Fibroblast of the conjunctiva (primary cell): ENCODE measurements around the gene CASK.

Experiments used
- DNase-seq: peaks from one replicate; pipeline ENCODE4 v3.0.0-alpha.2; 2010; ENCODE audit warnings: low read depth

The CASK gene

GRCh38 chrX:41923211-41923977 lies at the start of gene CASK:
TSS of gene CASK (minus strand) at chrX:41923554. CDS start at chrX:41922988, 566 bp downstream.
- peak; percentile 84 for DNase-seq

GRCh38 chrX:41971346-41971745 lies 48.0 kb upstream of the CASK start:
- no peak for DNase-seq

- no peak for DNase-seq
Observed at GRCh38 chrX:41970419-41970818, 47.1 kb upstream of the CASK start.

GRCh38 chrX:41963348-41963747 lies 40.0 kb upstream of the CASK start:
- DNase-seq, result no peak

GRCh38 chrX:41960142-41960541 lies 36.8 kb upstream of the CASK start:
- no peak for DNase-seq

GRCh38 chrX:41958861-41959260 lies 35.5 kb upstream of the CASK start:
- DNase-seq, result no peak

GRCh38 chrX:41956027-41956426 lies 32.7 kb upstream of the CASK start:
- DNase-seq, result no peak

- no peak for DNase-seq
Observed at GRCh38 chrX:41952102-41952501, 28.7 kb upstream of the CASK start.

- DNase-seq, result no peak
Observed at GRCh38 chrX:41946989-41947612, 23.7 kb upstream of the CASK start.

GRCh38 chrX:41946235-41946634 lies 22.9 kb upstream of the CASK start:
- no peak for DNase-seq

GRCh38 chrX:41935832-41936231 lies 12.5 kb upstream of the CASK start:
- no peak for DNase-seq

- no peak for DNase-seq
Observed at GRCh38 chrX:41933546-41933945, 10.2 kb upstream of the CASK start.

GRCh38 chrX:41932885-41933284 lies 9.5 kb upstream of the CASK start:
- no peak for DNase-seq

- DNase-seq, result no peak
Observed at GRCh38 chrX:41931591-41931990, 8.2 kb upstream of the CASK start.

- DNase-seq, result peak; percentile 6
Observed at GRCh38 chrX:41923978-41924683, 777 bp upstream of the CASK start.

- no peak for DNase-seq
Observed at GRCh38 chrX:41922431-41923151, 763 bp downstream of the CASK start.

- DNase-seq, result peak; percentile 35
Observed at GRCh38 chrX:41921492-41922430, 1.6 kb downstream of the CASK start.

- no peak for DNase-seq
Observed at GRCh38 chrX:41919870-41920269, 3.5 kb downstream of the CASK start.

- DNase-seq, result no peak
Observed at GRCh38 chrX:41917517-41917916, 5.8 kb downstream of the CASK start.

- no peak for DNase-seq
Observed at GRCh38 chrX:41913476-41913875, 9.9 kb downstream of the CASK start.

GRCh38 chrX:41912923-41913322 lies 10.4 kb downstream of the CASK start:
- DNase-seq, result no peak
